H1 (cell line): ENCODE measurements around the gene POLL. TPM values are rescaled to one million over a fixed set of nuclear protein-coding genes. Genes with fewer than 3 reads are reported as not detected.

Experiments used
- CTCF ChIA-PET: fragments of 300-600 bp; sonication (Branson Sonifier 250); formaldehyde crosslinking; loops from one replicate; lab custom pipeline; 2021; ENCODE audit not compliant: partially characterized antibody; lab: Charles Lee
- POLR2A ChIA-PET: fragments of 300-600 bp; sonication (Branson Sonifier 250); formaldehyde crosslinking; loops from one replicate; lab custom pipeline; 2021; ENCODE audit warnings: inconsistent platforms; ENCODE audit not compliant: partially characterized antibody; lab: Charles Lee
- DNase-seq, 2 experiments: peaks; one replicate each; pipeline versions ENCODE4 v3.0.0 to v3.0.0-alpha.2; 2010 to 2022; ENCODE audit warnings: low spot score in 2 of 2, low read depth in 1 of 2, mixed read lengths in 1 of 2
- FAIRE-seq: peaks from 2 replicates; lab custom pipeline; 2011; peaks lifted over from hg19 to GRCh38; lab: Jason Lieb, UNC
- H2AFZ ChIP-seq: 2 replicates; pipeline ENCODE4 v1.8.1; 2012; ENCODE audit warnings: low read length, inconsistent platforms
- H2AK5ac ChIP-seq: 2 replicates; pipeline ENCODE4 v1.6.1; 2013; ENCODE audit warnings: low read depth, low read length
- H2BK120ac ChIP-seq: replicated peaks from 2 replicates; pipeline ENCODE3; 2013; ENCODE audit warnings: low read depth, low read length, inconsistent platforms
- H2BK12ac ChIP-seq: 2 replicates; pipeline ENCODE4 v1.6.1; 2013; ENCODE audit warnings: low read depth, low read length
- H2BK15ac ChIP-seq: 2 replicates; pipeline ENCODE4 v1.6.1; 2013; ENCODE audit warnings: low read length
- H2BK20ac ChIP-seq: 2 replicates; pipeline ENCODE4 v1.6.1; 2013; ENCODE audit warnings: low read length
- H2BK5ac ChIP-seq: 2 replicates; pipeline ENCODE4 v1.6.1; 2013; ENCODE audit warnings: low read depth, low read length
- H3K14ac ChIP-seq: 2 replicates; pipeline ENCODE4 v1.6.1; 2013; ENCODE audit warnings: inconsistent platforms; ENCODE audit not compliant: insufficient read length
- H3K18ac ChIP-seq: 2 replicates; pipeline ENCODE4 v1.6.1; 2013; ENCODE audit warnings: low read length; ENCODE audit errors: extremely low read depth
- H3K23ac ChIP-seq: 2 replicates; pipeline ENCODE4 v1.6.1; 2013; ENCODE audit warnings: inconsistent platforms; ENCODE audit not compliant: insufficient read length
- H3K23me2 ChIP-seq: 2 replicates; pipeline ENCODE4 v1.6.1; 2013; ENCODE audit warnings: low read depth, low read length
- H3K27ac ChIP-seq: 2 replicates; pipeline ENCODE4 v1.6.1; 2011; ENCODE audit warnings: low read depth, low read length, inconsistent platforms
- H3K27me3 ChIP-seq, 4 experiments: replicated peaks in 1 of 4; 1 replicate in 1 of 4; 2 replicates in 3 of 4; pipeline versions ENCODE4 v1.6.1 to v1.8.1; 2011 to 2013; ENCODE audit warnings: low read length in 3 of 4, mild to moderate bottlenecking in 3 of 4, inconsistent platforms in 2 of 4, mixed read lengths in 2 of 4, moderate library complexity in 1 of 4; ENCODE audit not compliant: control insufficient read depth in 3 of 4, insufficient read depth in 3 of 4; ENCODE audit errors: extremely low read depth in 1 of 4
- H3K36me3 ChIP-seq, 4 experiments: 2 replicates each; pipeline versions ENCODE4 v1.6.1 to v1.8.1; 2011 to 2013; ENCODE audit warnings: mild to moderate bottlenecking in 4 of 4, low read length in 3 of 4, moderate library complexity in 2 of 4, control low read depth in 1 of 4, inconsistent platforms in 1 of 4; ENCODE audit not compliant: insufficient read depth in 4 of 4, control insufficient read depth in 2 of 4
- H3K4ac ChIP-seq: replicated peaks from 2 replicates; pipeline ENCODE3; 2013; ENCODE audit warnings: low read length, low read depth, mixed read lengths, inconsistent platforms; ENCODE audit not compliant: insufficient read length
- H3K4me1 ChIP-seq, 4 experiments: replicated peaks in 1 of 4; 1 replicate in 1 of 4; 2 replicates in 3 of 4; pipeline versions ENCODE4 v1.6.1 to v1.8.1; 2011 to 2013; ENCODE audit warnings: low read length in 3 of 4, inconsistent platforms in 2 of 4, mixed read lengths in 1 of 4; ENCODE audit not compliant: insufficient read depth in 4 of 4, control insufficient read depth in 3 of 4
- H3K4me2 ChIP-seq, 2 experiments: 2 replicates each; pipeline versions ENCODE4 v1.6.1 to v1.8.1; 2011 to 2013; ENCODE audit warnings: low read depth in 2 of 2, low read length in 2 of 2, control low read depth in 1 of 2, inconsistent platforms in 1 of 2, mild to moderate bottlenecking in 1 of 2; ENCODE audit not compliant: insufficient read depth in 1 of 2
- H3K4me3 ChIP-seq, 4 experiments: fragments of 200-600, 300-600 bp in 1 of 4; sonication (generic), shearing (Covaris generic), sonication (Bioruptor Twin) in 1 of 4; 2 replicates each; pipeline versions ENCODE4 v1.5.1 to v1.8.1; 2011 to 2016; ENCODE audit warnings: low read length in 4 of 4, low read depth in 3 of 4, control low read depth in 2 of 4, inconsistent platforms in 2 of 4, mild to moderate bottlenecking in 2 of 4, mixed read lengths in 1 of 4, moderate library complexity in 1 of 4; ENCODE audit not compliant: insufficient read depth in 2 of 4; ENCODE audit errors: extremely low read depth in 1 of 4
- H3K56ac ChIP-seq: replicated peaks from 2 replicates; pipeline ENCODE3; 2013; ENCODE audit warnings: low read depth, mild to moderate bottlenecking, mixed read lengths, low read length, inconsistent platforms; ENCODE audit not compliant: insufficient read length
- H3K79me1 ChIP-seq: 2 replicates; pipeline ENCODE4 v1.6.1; 2013; ENCODE audit warnings: low read depth, low read length, control low read depth
- H3K79me2 ChIP-seq, 2 experiments: 2 replicates each; pipeline versions ENCODE4 v1.6.1 to v1.8.1; 2012 to 2013; ENCODE audit warnings: low read length in 2 of 2, mild to moderate bottlenecking in 2 of 2, inconsistent platforms in 1 of 2; ENCODE audit not compliant: insufficient read depth in 2 of 2, control insufficient read depth in 1 of 2
- H3K9ac ChIP-seq, 4 experiments: replicated peaks in 1 of 4; 1 replicate in 1 of 4; 2 replicates in 3 of 4; pipeline versions ENCODE4 v1.6.1 to v1.8.1; 2011 to 2013; ENCODE audit warnings: low read depth in 3 of 4, low read length in 3 of 4, control low read depth in 2 of 4, mild to moderate bottlenecking in 2 of 4, moderate library complexity in 2 of 4, inconsistent platforms in 1 of 4; ENCODE audit errors: extremely low read depth in 1 of 4
- H3K9me3 ChIP-seq, 2 experiments: 2 replicates each; pipeline versions ENCODE4 v1.6.1 to v1.8.1; 2012 to 2013; ENCODE audit warnings: mild to moderate bottlenecking in 2 of 2, moderate library complexity in 2 of 2, control low read depth in 1 of 2, inconsistent platforms in 1 of 2, low read depth in 1 of 2, low read length in 1 of 2, mixed read lengths in 1 of 2; ENCODE audit not compliant: insufficient read depth in 2 of 2
- H4K20me1 ChIP-seq, 2 experiments: replicated peaks in 1 of 2; 2 replicates each; pipeline versions ENCODE3 to v1.8.1; 2011 to 2013; ENCODE audit warnings: inconsistent platforms in 2 of 2, low read length in 2 of 2, mild to moderate bottlenecking in 1 of 2; ENCODE audit not compliant: insufficient read depth in 2 of 2, control insufficient read depth in 1 of 2
- H4K5ac ChIP-seq: 2 replicates; pipeline ENCODE4 v1.6.1; 2013; ENCODE audit warnings: low read length, low read depth, mixed read lengths, inconsistent platforms; ENCODE audit not compliant: insufficient read length
- H4K8ac ChIP-seq: 2 replicates; pipeline ENCODE4 v1.8.0; 2013; ENCODE audit warnings: mild to moderate bottlenecking, moderate library complexity, low read length, inconsistent platforms; ENCODE audit not compliant: insufficient read depth; ENCODE audit errors: extremely low read depth
- H4K91ac ChIP-seq: replicated peaks from 2 replicates; pipeline ENCODE3; 2013; ENCODE audit warnings: low read length, mixed read lengths, inconsistent platforms; ENCODE audit not compliant: insufficient read length
- HDAC6 ChIP-seq: IDR thresholded peaks from one replicate; pipeline ENCODE4 v1.7.1; 2012; ENCODE audit warnings: low read depth, mild to moderate bottlenecking, inconsistent platforms, low read length, moderate library complexity
- MAFK ChIP-seq: IDR thresholded peaks from 2 replicates; pipeline ENCODE4 v1.6.1; 2012; ENCODE audit warnings: low read depth, mild to moderate bottlenecking, improper control_type of control experiment, low read length
- POLR2AphosphoS5 ChIP-seq: IDR thresholded peaks from 2 replicates; pipeline ENCODE4 v1.6.1; 2011; ENCODE audit warnings: low read depth, low read length
- WGBS, 2 experiments: shearing (Covaris generic) in 1 of 2; methylation state at CpG; one replicate each; pipeline versions ENCODE4 v1.1.6 to v1.1.7; 2013 to 2015; ENCODE audit warnings: low lambda C conversion rate in 2 of 2, mixed read lengths in 2 of 2, inconsistent platforms in 1 of 2, low coverage in 1 of 2, missing lambda C conversion rate in 1 of 2; ENCODE audit not compliant: insufficient replicate concordance in 2 of 2, insufficient coverage in 1 of 2, insufficient read length in 1 of 2; ENCODE audit errors: extremely low coverage in 1 of 2, missing lambda C conversion rate in 1 of 2; 5-methylcytosine and 5-hydroxymethylcytosine counted together
- polyA plus RNA-seq, 7 experiments: library from polyadenylated mRNA; depleted of rRNA in 3 of 7; stranded (reverse) in 5 of 7; unstranded in 2 of 7; fragments of >200 nt in 5 of 7; fragments of 200-250 nt in 2 of 7; gene quantifications; 1 replicate in 5 of 7; 2 replicates in 1 of 7; 4 replicates in 1 of 7; pipeline versions ENCODE4 v1.2.1 to v1.2.3, GENCODE V29; 2011 to 2013; ENCODE audit warnings: missing spikeins in 2 of 7, mixed read lengths in 2 of 7
- total RNA-seq: library from RNA; stranded (reverse); fragmentation: NEBNext Ultra II Directional; extraction: Animal tissue kit (Norgen Biotek cat#: 25700); gene quantifications from 2 replicates; pipeline ENCODE4 v1.2.1, GENCODE V29; 2021

POLL gene
- total and polyA plus RNA-seq, 2 of the 8 experiments (the other 6 are each of a cell fraction or from before 2014, with no cell fraction given): 26.1 to 45.9 TPM

- WGBS, 2 experiments: 76% methylated on average over 7 of the region's 8 CpGs; no CpG with 5 or more reads in 1 of the 2 experiments
- Histone ChIP-seq H4K5ac (no peak overlapping the region), H3K79me2 (no peaks in the 10 kb centered on the region), H3K4ac (no peak overlapping the region), H3K23me2 (peaks cover 14% of the 10 kb centered on the region), H3K79me1 (no peaks in the 10 kb centered on the region), H3K4me2 (peak overlapping the region in 1 of 2 experiments; percentile 71; a peak in 2 of 4 replicates), H3K36me3 (no peaks in the 10 kb centered on the region), H3K56ac (no peak overlapping the region), H2BK12ac (peak overlapping the region; percentile 55; the same call in 1 of the 2 replicates), H2BK5ac (no peak overlapping the region), H3K27ac (no peak overlapping the region), H3K9me3 (no peaks in the 10 kb centered on the region), H3K14ac (no peak overlapping the region), H3K9ac (no peak overlapping the region), H2BK15ac (peak overlapping the region; percentile 46; the same call in 1 of the 2 replicates), H3K18ac (no peak overlapping the region; the same call in 1 of the 2 replicates), H4K8ac (no peak overlapping the region), H2AK5ac (no peak overlapping the region), H2AFZ (no peak overlapping the region), H2BK120ac (no peak overlapping the region), H4K20me1 (peaks cover 0 to 6% of the 10 kb centered on the region in 2 experiments), H3K4me3 (peak overlapping the region in 1 of 4 experiments; percentile 72; a peak in 1 of 8 replicates), H3K23ac (no peak overlapping the region), H3K4me1 (peaks cover 0 to 20% (median 9%) of the 10 kb centered on the region in 4 experiments; a peak in 5 of 7 replicates), H2BK20ac (no peak overlapping the region), H4K91ac (no peak overlapping the region), H3K27me3 (peaks cover 7 to 67% (median 51%) of the 10 kb centered on the region in 4 experiments)
- ChIA-PET CTCF (interaction anchor here (0.7 to 5.9 kb wide), 49 partner anchors 10 to 830 kb away, joined by 3 to 65 read pairs (median 5); partner anchors contain the start of genes DPCD, LBX1, NPM3 and POLL), POLR2A (interaction anchor here (0.7 to 3.6 kb wide), 10 partner anchors 7 to 357 kb away, joined by 3 to 12 read pairs (median 5); partner anchors contain the start of genes DPCD and POLL)
- TF ChIP-seq MAFK: no peak
- peak; percentile 10; the same call in 1 of the 2 replicates for TF ChIP-seq POLR2AphosphoS5
- TF ChIP-seq HDAC6: no peak
- FAIRE-seq (no peak), DNase-seq (no peak)
These were observed 16.7 kb downstream of the POLL start for GRCh38 chr10:101571271-101571925.
